AG09309 (cell line): ENCODE results near the gene DENND5A.

Source experiments
- DNase-seq: peaks from one replicate; pipeline ENCODE4 v3.0.0-alpha.2; 2010; ENCODE audit warnings: low read depth
- H3K4me3 ChIP-seq: 2 replicates; pipeline ENCODE4 v1.5.1; 2011; ENCODE audit warnings: mild to moderate bottlenecking, low read depth, low read length, moderate library complexity; ENCODE audit not compliant: control insufficient read depth
- TF ChIP-seq, protein P1 (sequence below): IDR thresholded peaks from 2 replicates; pipeline ENCODE4 v1.5.1; 2011; ENCODE audit warnings: mild to moderate bottlenecking, low read depth, low read length, inconsistent platforms; ENCODE audit not compliant: insufficient read depth, control insufficient read depth; ENCODE audit errors: missing control alignments

Gene DENND5A

DNA sequence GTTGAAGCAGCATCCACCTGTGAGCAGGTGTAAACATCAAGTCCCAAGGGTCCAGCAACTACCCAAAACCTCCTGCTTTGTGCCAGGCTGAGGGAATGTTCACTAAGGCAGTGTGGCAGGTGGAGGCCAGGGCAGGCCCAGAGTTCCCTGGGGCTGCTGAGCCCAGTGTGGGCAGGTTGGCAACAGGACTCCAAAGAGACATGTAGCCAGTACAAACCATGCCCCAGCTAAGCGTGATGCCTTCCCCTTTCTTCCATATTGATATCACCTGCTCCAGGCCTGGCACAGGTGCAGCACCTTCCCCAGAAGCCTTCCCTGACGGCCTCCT is 143.7 kb downstream of the DENND5A start:
- TF ChIP-seq, protein P1, sequence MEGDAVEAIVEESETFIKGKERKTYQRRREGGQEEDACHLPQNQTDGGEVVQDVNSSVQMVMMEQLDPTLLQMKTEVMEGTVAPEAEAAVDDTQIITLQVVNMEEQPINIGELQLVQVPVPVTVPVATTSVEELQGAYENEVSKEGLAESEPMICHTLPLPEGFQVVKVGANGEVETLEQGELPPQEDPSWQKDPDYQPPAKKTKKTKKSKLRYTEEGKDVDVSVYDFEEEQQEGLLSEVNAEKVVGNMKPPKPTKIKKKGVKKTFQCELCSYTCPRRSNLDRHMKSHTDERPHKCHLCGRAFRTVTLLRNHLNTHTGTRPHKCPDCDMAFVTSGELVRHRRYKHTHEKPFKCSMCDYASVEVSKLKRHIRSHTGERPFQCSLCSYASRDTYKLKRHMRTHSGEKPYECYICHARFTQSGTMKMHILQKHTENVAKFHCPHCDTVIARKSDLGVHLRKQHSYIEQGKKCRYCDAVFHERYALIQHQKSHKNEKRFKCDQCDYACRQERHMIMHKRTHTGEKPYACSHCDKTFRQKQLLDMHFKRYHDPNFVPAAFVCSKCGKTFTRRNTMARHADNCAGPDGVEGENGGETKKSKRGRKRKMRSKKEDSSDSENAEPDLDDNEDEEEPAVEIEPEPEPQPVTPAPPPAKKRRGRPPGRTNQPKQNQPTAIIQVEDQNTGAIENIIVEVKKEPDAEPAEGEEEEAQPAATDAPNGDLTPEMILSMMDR = no peak
- H3K4me3 ChIP-seq = no peak overlapping the region
- no peak for DNase-seq

DNA sequence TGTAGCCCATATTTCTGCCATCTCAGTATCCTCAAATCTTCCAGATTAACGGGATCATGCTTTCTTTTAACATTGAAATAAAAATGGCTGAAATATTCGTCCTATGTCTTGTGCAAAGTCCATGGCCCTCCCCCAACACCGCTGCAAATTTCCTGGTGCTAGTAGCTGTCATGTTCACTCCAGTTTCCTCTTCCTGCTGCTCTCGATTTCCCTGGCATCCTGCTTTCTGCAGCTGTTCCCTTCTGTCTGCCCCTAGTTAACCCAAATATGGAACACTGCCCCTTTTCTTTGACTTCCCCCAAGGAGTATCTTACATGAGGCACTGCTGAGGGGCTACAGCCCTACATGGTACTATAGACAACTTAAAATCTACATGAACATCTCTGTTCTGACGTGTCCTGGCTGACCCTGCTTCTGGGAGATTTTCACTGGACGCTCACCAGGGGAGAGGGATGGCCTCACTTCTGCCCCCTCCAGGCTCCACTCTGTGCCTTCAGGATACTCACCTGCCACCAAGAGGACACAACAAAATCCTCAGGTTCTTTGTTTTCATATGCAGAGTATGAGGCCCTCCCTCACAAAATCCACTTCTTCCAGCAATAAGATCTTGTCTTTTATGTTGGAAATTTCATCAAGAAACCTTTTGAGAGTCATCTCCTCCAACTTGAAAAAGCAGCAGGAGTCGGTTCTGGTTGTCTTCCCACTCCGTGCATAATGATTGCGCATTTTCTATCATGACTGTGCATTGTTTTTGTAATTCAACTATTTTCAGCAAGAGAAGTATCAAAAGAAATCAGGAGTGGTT is 144.3 kb downstream of the DENND5A start:
- TF ChIP-seq, protein P1 = peak; percentile 14
- no peak for DNase-seq
- no peak overlapping the region for H3K4me3 ChIP-seq

DNA sequence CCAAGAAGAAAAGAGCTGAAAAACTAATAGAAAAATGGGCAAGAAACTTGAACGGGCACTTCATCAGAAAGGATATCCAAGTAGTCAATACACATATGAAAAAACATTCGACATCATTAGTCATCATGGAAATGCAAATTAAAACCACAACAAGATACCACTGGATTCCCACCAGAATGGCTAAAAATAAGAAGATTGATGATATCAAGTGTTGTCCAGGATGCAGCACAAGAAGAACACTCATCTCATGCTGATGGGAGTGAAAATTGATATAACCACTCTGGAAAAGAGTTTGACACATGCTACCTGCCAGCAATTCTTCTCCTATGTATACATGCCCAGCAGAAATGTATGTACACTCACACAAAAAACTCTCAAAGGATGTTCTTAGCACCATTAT is 146.9 kb downstream of the DENND5A start:
- TF ChIP-seq, protein P1 = no peak
- DNase-seq = no peak
- H3K4me3 ChIP-seq = no peak overlapping the region

DNA sequence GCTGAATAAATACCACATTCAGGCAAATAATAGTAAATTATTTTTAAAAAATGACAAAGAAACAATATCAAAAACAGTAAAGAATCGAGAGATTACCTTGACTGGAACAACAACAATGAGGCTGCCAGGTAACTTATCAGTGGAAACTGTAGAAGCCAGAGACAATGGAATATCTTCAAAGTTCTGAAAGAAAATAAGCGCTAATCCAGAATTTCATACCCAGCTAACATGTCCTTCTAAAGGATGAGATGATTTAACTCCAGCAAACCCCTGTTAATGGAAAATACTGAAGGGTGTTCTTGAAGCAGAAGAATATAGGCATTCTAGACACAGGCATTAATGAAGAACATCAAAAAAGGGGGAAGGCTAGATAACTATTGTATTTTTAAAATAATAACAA is 153.1 kb downstream of the DENND5A start:
- no peak overlapping the region for H3K4me3 ChIP-seq
- no peak for DNase-seq
- TF ChIP-seq, protein P1 = no peak

DNA sequence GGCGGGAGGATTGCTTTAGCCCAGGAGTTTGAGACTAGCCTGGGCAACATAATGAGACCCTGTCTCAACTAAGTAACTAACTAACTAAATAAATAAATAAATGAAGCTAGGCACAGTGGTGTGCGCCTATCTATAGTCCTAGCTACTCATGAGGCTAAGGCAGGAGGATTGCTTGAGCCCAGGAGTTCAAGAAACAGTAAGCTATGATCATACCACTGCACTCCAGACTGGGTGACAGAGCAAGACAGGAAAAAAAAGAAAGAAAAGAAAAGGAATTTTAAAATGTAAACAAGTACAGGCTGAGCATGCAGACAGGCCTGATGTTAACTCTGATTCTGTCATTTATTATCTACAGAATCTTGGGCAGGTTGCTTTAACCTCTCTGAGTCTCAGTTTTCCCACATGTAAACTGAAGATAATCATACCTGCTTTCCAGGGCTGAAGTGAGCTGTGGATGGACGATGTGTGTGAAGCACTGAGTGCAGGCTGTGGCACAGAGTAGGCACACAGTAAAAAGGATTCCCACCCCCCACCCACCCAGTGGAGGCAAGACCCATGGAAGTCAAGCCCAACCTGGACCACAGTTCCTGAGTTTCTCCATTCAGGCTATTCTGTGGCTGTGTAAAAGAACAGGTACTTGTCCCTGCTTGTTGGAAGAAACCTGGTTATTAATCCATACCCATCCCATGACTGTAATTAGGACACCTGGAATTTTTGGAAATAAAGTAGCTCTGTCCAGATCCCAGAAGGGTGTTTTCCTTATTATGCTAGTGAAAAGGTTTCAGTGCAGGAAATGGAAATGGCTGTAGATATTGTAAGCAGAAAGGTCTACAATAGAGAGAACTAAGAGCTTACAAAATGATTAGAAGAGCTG is 155.1 kb downstream of the DENND5A start:
- TF ChIP-seq, protein P1 = no peak
- no peak for DNase-seq
- no peak overlapping the region for H3K4me3 ChIP-seq

DNA sequence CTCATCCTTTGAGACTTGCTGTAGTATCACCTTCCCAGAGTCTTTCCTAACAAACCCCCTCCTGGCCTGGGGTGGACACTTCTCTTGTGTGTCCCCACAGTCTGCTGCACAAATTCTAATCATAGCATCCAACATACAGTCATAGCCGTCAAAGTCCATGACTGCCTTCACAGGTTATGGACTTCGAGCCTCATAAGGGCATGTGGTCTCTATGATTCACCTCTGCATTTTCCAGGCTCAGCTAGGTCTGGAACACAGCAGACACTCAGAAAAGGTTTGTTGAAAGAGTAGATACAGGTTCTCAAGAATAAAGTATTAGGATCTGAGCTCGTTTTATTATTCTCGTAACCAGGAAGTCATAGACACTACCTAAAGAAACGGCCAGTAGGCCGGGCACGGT is 160.6 kb downstream of the DENND5A start:
- TF ChIP-seq, protein P1 = no peak
- no peak overlapping the region for H3K4me3 ChIP-seq
- no peak for DNase-seq
